PC-9 (cell line): ENCODE data around the gene CACNA1A. TPM values are rescaled to one million over a fixed set of nuclear protein-coding genes. Genes with fewer than 3 reads are reported as not detected.

Experiments used
- BruUV-seq: library from RNA; stranded (reverse); fragments of 400-500 nt; replicated peaks from 2 replicates; lab custom pipeline; 2021; lab: Mats Ljungman, UMichigan
- CTCF ChIA-PET: fragments of 300-600 bp; sonication (Branson Sonifier 250); formaldehyde crosslinking; loops from one replicate; lab custom pipeline; 2022; ENCODE audit warnings: antibody characterized with exemption; lab: Charles Lee
- POLR2A ChIA-PET: fragments of 300-600 bp; sonication (Branson Sonifier 250); formaldehyde crosslinking; loops from one replicate; lab custom pipeline; 2022; ENCODE audit warnings: antibody characterized with exemption; ENCODE audit not compliant: unreplicated experiment; lab: Charles Lee
- DNase-seq, 2 experiments: peaks; one replicate each; pipeline versions ENCODE4 v3.0.0 to v3.0.0-alpha.2; 2015 to 2022; ENCODE audit warnings: mixed read lengths in 1 of 2
- H2AFZ ChIP-seq: fragments of 200-600 bp; sonication (generic); 2 replicates; pipeline ENCODE4 v1.8.1; 2017; ENCODE audit warnings: antibody characterized with exemption
- H3F3A ChIP-seq: fragments of 200-600 bp; sonication (generic); 2 replicates; pipeline ENCODE4 v1.8.1; 2017; ENCODE audit warnings: antibody characterized with exemption, mild to moderate bottlenecking, low read depth; ENCODE audit not compliant: insufficient read depth
- H3K27ac ChIP-seq: fragments of 200-600 bp; sonication (generic); 2 replicates; pipeline ENCODE4 v1.6.1; 2016; ENCODE audit warnings: mixed run types
- H3K27me3 ChIP-seq: fragments of 200-600 bp; sonication (generic); 2 replicates; pipeline ENCODE4 v1.6.1; 2016; ENCODE audit warnings: low read depth, mixed run types; ENCODE audit not compliant: insufficient read depth
- H3K36me3 ChIP-seq: fragments of 200-600 bp; sonication (generic); 2 replicates; pipeline ENCODE4 v1.6.1; 2016; ENCODE audit warnings: low read depth, mixed run types
- H3K4me1 ChIP-seq: fragments of 200-600 bp; sonication (generic); replicated peaks from 2 replicates; pipeline ENCODE4 v1.6.1; 2016; ENCODE audit warnings: mixed run types; ENCODE audit not compliant: insufficient read depth
- H3K4me2 ChIP-seq: fragments of 200-600 bp; sonication (generic); 2 replicates; pipeline ENCODE4 v1.6.1; 2017; ENCODE audit warnings: mixed run types
- H3K4me3 ChIP-seq: fragments of 200-600 bp; sonication (generic); 2 replicates; pipeline ENCODE4 v1.6.1; 2016; ENCODE audit warnings: mixed run types
- H3K79me2 ChIP-seq: fragments of 200-600 bp; sonication (generic); 2 replicates; pipeline ENCODE4 v1.6.1; 2017; ENCODE audit warnings: low read depth, mixed run types
- H3K9me2 ChIP-seq: fragments of 200-600 bp; sonication (generic); 2 replicates; pipeline ENCODE4 v1.8.1; 2017; ENCODE audit warnings: mild to moderate bottlenecking; ENCODE audit not compliant: insufficient read depth
- H3K9me3 ChIP-seq: fragments of 200-600 bp; sonication (generic); 2 replicates; pipeline ENCODE4 v1.8.1; 2016; ENCODE audit warnings: low read depth; ENCODE audit not compliant: insufficient read depth
- H4K20me1 ChIP-seq: fragments of 200-600 bp; sonication (generic); 2 replicates; pipeline ENCODE4 v1.8.1; 2017; ENCODE audit not compliant: insufficient read depth
- CTCF ChIP-seq: fragments of 200-600 bp; sonication (generic); conservative IDR thresholded peaks from 2 replicates; pipeline ENCODE4 v1.6.1; 2017; ENCODE audit warnings: mixed run types, antibody characterized with exemption, mild to moderate bottlenecking, moderate library complexity
- EZH2 ChIP-seq: fragments of 200-600 bp; sonication (generic); IDR thresholded peaks from 2 replicates; pipeline ENCODE4 v1.8.0; 2017; ENCODE audit warnings: antibody characterized with exemption, low read depth
- intact Hi-C: fragments of 100-400 bp; cut with micrococcal nuclease; formaldehyde crosslinking; loops from one replicate; pipeline ENCODE4 v1.10.0; 2022; ENCODE audit not compliant: unreplicated experiment
- total RNA-seq: library from RNA; stranded (reverse); gene quantifications from 2 replicates; pipeline ENCODE4 v1.2.3, GENCODE V29; 2021

The CACNA1A gene
- total RNA-seq, 1 experiment from 2014 or later = 0.35 TPM

GRCh38 chr19:13267131-13267530, 239.1 kb downstream of the CACNA1A start:
- Histone ChIP-seq H4K20me1 (no peaks in the 10 kb centered on the region), H3F3A (0 out of 2 replicates have a peak, but pooled peaks cover under 1% of the 10 kb centered on the region), H3K4me1 (peaks cover 2% of the 10 kb centered on the region), H3K36me3 (no peaks in the 10 kb centered on the region), H3K79me2 (no peaks in the 10 kb centered on the region), H2AFZ (no peak overlapping the region), H3K4me2 (no peak overlapping the region), H3K9me2 (no peaks in the 10 kb centered on the region), H3K27me3 (no peaks in the 10 kb centered on the region), H3K9me3 (no peaks in the 10 kb centered on the region), H3K27ac (no peak overlapping the region), H3K4me3 (no peak overlapping the region)
- TF ChIP-seq CTCF (no peak), EZH2 (no peak)
- ChIA-PET POLR2A (no interaction called here), CTCF (interaction anchor here (0.6 kb wide), 1 partner anchor 65 kb away, joined by 3 read pairs; no protein-coding TSS in a partner anchor)
- BruUV-seq = no TSS peak
- no peak for DNase-seq
- intact Hi-C loops = loop anchor here (10.0 kb wide), 1 partner anchor 152 kb away; the partner anchor contains the start of genes NACC1 and TRMT1

- Histone ChIP-seq H3K9me2 (no peaks in the 10 kb centered on the region), H3K27ac (no peak overlapping the region), H3K4me1 (peaks cover 19% of the 10 kb centered on the region), H3K4me2 (peak overlapping the region; percentile 60), H3K36me3 (no peaks in the 10 kb centered on the region), H3K9me3 (no peaks in the 10 kb centered on the region), H4K20me1 (no peaks in the 10 kb centered on the region), H3K27me3 (no peaks in the 10 kb centered on the region), H2AFZ (no peak overlapping the region), H3F3A (peaks cover 19% of the 10 kb centered on the region), H3K79me2 (no peaks in the 10 kb centered on the region), H3K4me3 (no peak overlapping the region)
- TF ChIP-seq CTCF = peak; percentile 79
- TF ChIP-seq EZH2 = no peak
- peak in 1 of 2 experiments; percentile 47 for DNase-seq
- CTCF ChIA-PET = interaction anchor here (0.6 to 1.7 kb wide), 7 partner anchors 9 to 285 kb away, joined by 3 to 9 read pairs (median 5); no protein-coding TSS in a partner anchor
- POLR2A ChIA-PET = interaction anchor here (0.6 kb wide), 1 partner anchor 105 kb away, joined by 3 read pairs; no protein-coding TSS in a partner anchor
- intact Hi-C loops = loop anchor here (1.0 to 10.0 kb wide), 3 partner anchors 65 to 148 kb away; partner anchors contain the start of genes IER2, NACC1, STX10 and TRMT1
- BruUV-seq = no TSS peak
Observed at GRCh38 chr19:13262450-13262849, 243.8 kb downstream of the CACNA1A start.

GRCh38 chr19:13260883-13261653, 245.2 kb downstream of the CACNA1A start:
- Histone ChIP-seq H3K4me2 (peak overlapping the region; percentile 60), H3K4me1 (peaks cover 19% of the 10 kb centered on the region), H2AFZ (no peak overlapping the region), H4K20me1 (no peaks in the 10 kb centered on the region), H3K9me2 (no peaks in the 10 kb centered on the region), H3F3A (peaks cover 19% of the 10 kb centered on the region), H3K79me2 (no peaks in the 10 kb centered on the region), H3K27ac (peak overlapping the region; percentile 89), H3K36me3 (no peaks in the 10 kb centered on the region), H3K4me3 (peak overlapping the region; percentile 8; the same call in 1 of the 2 replicates), H3K9me3 (peaks cover 3% of the 10 kb centered on the region; the same call in 1 of the 2 replicates), H3K27me3 (no peaks in the 10 kb centered on the region)
- TSS peak; percentile 76 for BruUV-seq
- ChIA-PET POLR2A (interaction anchor here (0.6 to 1.3 kb wide), 4 partner anchors 79 to 896 kb away, joined by 3 to 7 read pairs (median 4); no protein-coding TSS in a partner anchor), CTCF (interaction anchor here (0.5 kb wide), 1 partner anchor 51 kb away, joined by 3 read pairs; no protein-coding TSS in a partner anchor)
- TF ChIP-seq CTCF (peak; percentile 43; the same call in 1 of the 2 replicates), EZH2 (no peak)
- intact Hi-C loops = loop anchor here (5.0 to 10.0 kb wide), 2 partner anchors 64 to 146 kb away; partner anchors contain the start of genes NACC1 and TRMT1
- peak; percentile 55 to 98 for DNase-seq
